ENCODE results near the gene AHNAK2.
"Not testable (repeated sequence)": the region's sequence is repeated elsewhere in the genome, so short reads cannot be mapped to it uniquely, and the experiment has no call there.

Gene AHNAK2

DNA sequence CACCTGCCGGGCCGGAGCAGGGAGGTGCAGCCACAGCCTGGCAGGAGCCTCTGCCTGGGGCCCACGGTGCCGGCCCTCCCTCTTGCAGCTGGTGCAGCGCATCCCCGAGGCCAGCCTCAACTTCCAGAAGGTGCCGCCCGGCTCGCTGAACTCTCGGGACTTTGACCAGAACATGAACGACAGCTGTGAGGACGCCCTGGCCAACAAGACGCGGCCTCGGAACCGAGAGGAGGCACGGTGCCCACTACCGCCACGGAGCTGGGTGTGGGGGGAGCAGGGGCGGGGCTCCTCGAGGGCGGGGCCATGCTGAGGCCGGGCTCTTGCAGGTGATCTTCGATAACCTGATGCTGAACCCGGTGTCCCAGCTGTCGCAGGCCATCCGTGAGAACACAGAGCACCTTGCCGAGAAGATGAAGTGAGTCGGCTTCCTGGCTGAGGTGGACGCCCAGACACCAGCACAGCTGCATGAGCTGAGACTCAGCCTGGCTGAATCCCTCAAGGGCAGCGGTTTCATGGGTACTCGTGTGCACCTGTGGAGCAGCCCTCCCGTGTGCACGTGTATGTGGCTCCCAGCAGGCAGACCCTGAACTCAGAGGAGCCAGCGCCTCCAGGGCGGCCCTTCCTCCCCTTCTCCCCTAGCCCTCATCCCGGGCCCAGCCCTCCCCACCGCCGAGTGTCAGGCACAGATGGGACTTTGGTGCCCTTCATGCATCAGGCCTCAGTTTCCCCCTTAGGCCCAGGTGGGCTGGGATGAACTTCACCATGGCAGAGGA is 84.6 kb downstream of the AHNAK2 start:
- Histone ChIP-seq H3K36me3 (ENCODE audit: insufficient read depth, low read length) (peaks cover 3% of the 10 kb centered on the region; the same call in 1 of the 2 replicates), H3K27me3 (ENCODE audit: insufficient read depth, low read length) (no peaks in the 10 kb centered on the region), H3K9ac (ENCODE audit: low read depth, low read length) (no peak overlapping the region), H3K9me3 (ENCODE audit: insufficient read depth, low read depth, low read length) (no peaks in the 10 kb centered on the region), H3K4me1 (ENCODE audit: insufficient read depth, low read length) (no peaks in the 10 kb centered on the region), H3K4me3 (ENCODE audit: low read length) (no peak overlapping the region), H3K27ac (ENCODE audit: low read depth, low read length) (no peak overlapping the region)
- WGBS: 90% methylated on average over 39 of the region's 39 CpGs

DNA sequence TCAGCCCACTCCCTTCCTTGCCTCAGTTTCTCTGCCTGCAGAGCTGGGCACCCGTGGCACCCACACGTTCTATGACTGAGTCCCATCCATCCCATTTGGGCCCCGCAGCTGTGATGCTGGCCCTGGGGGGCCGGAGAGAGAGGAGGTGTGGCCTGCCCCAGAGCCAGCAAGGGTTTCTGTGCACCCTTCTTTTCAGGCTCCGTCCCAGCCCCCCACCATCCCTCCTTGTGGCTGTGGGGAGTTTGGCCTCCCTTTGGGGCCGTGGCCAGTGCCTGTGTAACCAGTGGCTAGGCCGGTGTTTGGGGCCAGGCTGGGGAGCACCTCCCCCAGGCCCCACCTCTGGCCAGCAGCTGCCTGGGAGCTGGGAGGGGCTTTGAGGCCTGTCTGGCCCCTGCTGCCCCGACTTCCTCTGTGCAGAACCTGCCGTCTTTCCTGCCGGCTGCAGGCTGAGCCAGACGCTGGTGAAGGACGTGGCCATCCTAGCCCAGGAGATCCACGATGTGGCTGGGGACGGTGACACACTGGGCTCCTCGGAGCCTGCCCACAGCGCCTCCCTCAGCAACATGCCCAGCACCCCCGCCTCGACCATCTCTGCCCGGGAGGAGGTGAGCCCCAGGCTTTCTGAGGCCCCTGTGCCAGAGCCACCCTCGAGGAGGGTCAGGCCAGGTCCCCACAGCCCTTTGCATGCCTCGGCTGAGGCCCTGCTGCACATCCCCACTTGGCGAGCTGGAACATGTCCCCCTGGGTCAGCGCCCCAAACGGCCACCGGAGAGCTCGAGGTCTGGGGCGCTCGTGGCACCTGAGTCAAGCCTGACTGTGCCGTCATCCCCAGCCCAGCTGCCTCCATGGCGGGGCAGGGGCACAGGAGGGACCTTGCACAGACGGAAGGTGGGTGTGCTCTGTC is 85.4 kb downstream of the AHNAK2 start:
- Histone ChIP-seq H3K9me3 (ENCODE audit: insufficient read depth, low read depth, low read length) (no peaks in the 10 kb centered on the region), H3K36me3 (ENCODE audit: insufficient read depth, low read length) (peaks cover 7% of the 10 kb centered on the region; the same call in 1 of the 2 replicates), H3K4me3 (ENCODE audit: low read length) (no peak overlapping the region), H3K27ac (ENCODE audit: low read depth, low read length) (no peak overlapping the region), H3K4me1 (ENCODE audit: insufficient read depth, low read length) (no peaks in the 10 kb centered on the region), H3K27me3 (ENCODE audit: insufficient read depth, low read length) (no peaks in the 10 kb centered on the region), H3K9ac (ENCODE audit: low read depth, low read length) (no peak overlapping the region)
- 89% methylated on average over 31 of the region's 31 CpGs for WGBS

DNA sequence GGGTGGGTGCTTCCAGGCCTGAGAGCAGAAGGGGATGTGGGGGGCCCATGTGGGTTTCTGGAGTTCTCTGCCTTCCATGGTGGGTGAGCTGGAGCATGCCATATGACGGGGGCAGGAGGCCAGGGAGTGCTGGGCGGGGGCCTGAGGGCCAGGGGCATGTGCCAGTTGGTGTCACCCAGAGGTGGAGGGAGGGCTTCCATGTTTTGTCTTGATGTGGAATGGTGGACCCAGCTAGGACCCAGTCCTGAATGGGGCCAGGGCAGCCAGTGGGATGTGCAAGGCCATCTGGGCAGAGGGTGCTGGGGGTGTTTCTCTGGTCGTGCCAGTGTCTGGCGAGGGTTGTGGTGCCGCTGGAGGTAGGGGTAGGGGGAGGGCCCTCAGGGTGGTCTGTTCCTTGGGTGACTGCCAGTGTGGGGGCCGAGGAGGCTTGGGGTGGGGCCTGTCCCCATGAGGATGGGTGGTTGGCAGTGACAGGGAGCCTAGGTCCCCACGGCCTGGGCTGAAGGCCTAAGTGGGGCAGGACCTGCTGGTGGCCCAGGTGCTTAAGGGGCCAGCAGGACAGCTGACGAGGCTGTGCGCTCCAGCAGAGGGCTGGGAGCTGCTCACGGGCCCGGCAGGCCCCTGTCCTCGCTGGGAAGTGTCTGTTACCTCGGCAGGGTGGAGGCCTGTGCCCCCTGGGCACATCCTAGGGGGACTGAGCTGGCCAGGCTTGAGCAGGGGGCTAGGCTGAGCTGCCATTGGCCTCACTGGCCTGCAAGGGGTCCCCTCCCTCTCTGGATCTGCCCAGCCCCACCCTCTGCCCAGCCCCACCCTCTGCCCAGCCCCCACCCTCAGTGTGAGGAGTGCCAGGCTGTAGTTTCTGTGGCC is 86.3 kb downstream of the AHNAK2 start:
- no peak overlapping the region for H3K27ac ChIP-seq (ENCODE audit: low read depth, low read length)
- H3K27me3 ChIP-seq (ENCODE audit: insufficient read depth, low read length): no peaks in the 10 kb centered on the region
- peaks cover 10% of the 10 kb centered on the region; the same call in 1 of the 2 replicates for H3K36me3 ChIP-seq (ENCODE audit: insufficient read depth, low read length)
- H3K4me3 ChIP-seq (ENCODE audit: low read length): no peak overlapping the region
- no peaks in the 10 kb centered on the region for H3K9me3 ChIP-seq (ENCODE audit: insufficient read depth, low read depth, low read length)
- 85% methylated on average over 13 of the region's 13 CpGs for WGBS
- no peaks in the 10 kb centered on the region for H3K4me1 ChIP-seq (ENCODE audit: insufficient read depth, low read length)
- H3K9ac ChIP-seq (ENCODE audit: low read depth, low read length): no peak overlapping the region

DNA sequence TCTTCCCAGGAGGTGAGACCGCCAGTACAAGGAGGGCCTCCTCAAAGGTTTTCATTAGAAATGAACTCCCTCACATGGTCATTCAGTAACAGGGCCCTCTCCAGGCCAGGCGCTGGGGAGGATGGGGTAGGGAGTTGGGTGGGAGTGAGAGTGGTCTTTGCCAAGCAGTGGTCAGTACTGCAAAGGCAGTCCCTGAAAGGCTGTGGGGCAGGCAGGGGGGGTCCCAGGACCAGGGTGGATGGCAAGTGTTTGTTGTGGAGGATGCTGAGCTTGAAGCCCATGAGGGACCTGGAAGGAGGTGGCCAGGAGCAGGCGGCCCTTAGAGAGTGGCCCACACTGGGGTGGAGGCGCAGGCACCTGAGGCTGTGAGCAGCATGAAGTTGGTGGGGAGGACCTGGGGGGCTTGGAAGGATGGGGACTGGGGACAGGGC is 87.0 kb downstream of the AHNAK2 start:
- H3K4me3 ChIP-seq (ENCODE audit: low read length): no peak overlapping the region
- H3K9me3 ChIP-seq (ENCODE audit: insufficient read depth, low read depth, low read length): no peaks in the 10 kb centered on the region
- WGBS: 97% methylated on average over 4 of the region's 4 CpGs
- no peak overlapping the region for H3K27ac ChIP-seq (ENCODE audit: low read depth, low read length)
- peaks cover 12% of the 10 kb centered on the region for H3K36me3 ChIP-seq (ENCODE audit: insufficient read depth, low read length)
- no peaks in the 10 kb centered on the region for H3K4me1 ChIP-seq (ENCODE audit: insufficient read depth, low read length)
- H3K9ac ChIP-seq (ENCODE audit: low read depth, low read length): no peak overlapping the region
- no peaks in the 10 kb centered on the region for H3K27me3 ChIP-seq (ENCODE audit: insufficient read depth, low read length)

DNA sequence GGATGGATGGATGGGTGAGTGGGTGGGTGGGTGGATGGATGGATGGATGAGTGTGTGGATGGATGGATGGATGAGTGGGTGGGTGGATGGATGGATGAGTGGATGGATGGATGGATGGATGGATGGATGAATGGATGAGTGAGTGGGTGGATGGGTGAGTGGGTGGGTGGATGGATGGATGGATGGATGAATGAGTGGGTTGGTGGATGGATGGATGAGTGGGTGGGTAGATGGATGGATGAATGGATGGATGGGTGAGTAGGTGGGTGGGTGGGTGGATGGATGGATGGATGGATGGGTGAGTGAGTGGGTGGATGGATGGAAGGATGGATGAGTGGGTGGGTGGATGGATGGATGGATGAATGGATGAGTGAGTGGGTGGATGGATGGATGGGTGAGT is 87.9 kb downstream of the AHNAK2 start:
- peaks cover 15% of the 10 kb centered on the region for H3K36me3 ChIP-seq (ENCODE audit: insufficient read depth, low read length)
- not testable (repeated sequence) for H3K4me3 ChIP-seq (ENCODE audit: low read length); H3K9ac ChIP-seq (ENCODE audit: low read depth, low read length); H3K4me1 ChIP-seq (ENCODE audit: insufficient read depth, low read length); H3K27me3 ChIP-seq (ENCODE audit: insufficient read depth, low read length); H3K9me3 ChIP-seq (ENCODE audit: insufficient read depth, low read depth, low read length); H3K27ac ChIP-seq (ENCODE audit: low read depth, low read length)

DNA sequence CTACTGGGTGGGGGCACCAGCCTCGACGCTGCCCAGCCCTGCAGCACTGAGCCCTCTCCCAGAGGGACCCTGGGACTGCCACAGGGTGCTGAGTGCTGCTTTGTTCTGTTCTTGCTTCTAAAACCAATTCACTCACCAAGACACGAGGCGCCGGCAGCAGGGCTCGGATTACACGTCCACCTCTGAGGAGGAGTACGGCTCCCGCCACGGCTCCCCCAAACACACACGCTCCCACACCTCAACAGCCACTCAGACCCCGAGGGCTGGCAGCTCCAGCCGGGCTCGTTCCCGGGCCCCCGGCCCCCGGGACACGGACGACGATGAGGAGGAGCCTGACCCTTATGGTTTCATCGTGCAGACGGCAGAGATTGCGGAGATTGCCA is 88.8 kb downstream of the AHNAK2 start:
- H3K4me3 ChIP-seq (ENCODE audit: low read length): no peak overlapping the region
- no peaks in the 10 kb centered on the region for H3K4me1 ChIP-seq (ENCODE audit: insufficient read depth, low read length)
- H3K27ac ChIP-seq (ENCODE audit: low read depth, low read length): no peak overlapping the region
- no peak overlapping the region for H3K9ac ChIP-seq (ENCODE audit: low read depth, low read length)
- H3K36me3 ChIP-seq (ENCODE audit: insufficient read depth, low read length): peaks cover 13% of the 10 kb centered on the region
- 92% methylated on average over 23 of the region's 23 CpGs for WGBS
- no peaks in the 10 kb centered on the region for H3K27me3 ChIP-seq (ENCODE audit: insufficient read depth, low read length)
- H3K9me3 ChIP-seq (ENCODE audit: insufficient read depth, low read depth, low read length): no peaks in the 10 kb centered on the region

DNA sequence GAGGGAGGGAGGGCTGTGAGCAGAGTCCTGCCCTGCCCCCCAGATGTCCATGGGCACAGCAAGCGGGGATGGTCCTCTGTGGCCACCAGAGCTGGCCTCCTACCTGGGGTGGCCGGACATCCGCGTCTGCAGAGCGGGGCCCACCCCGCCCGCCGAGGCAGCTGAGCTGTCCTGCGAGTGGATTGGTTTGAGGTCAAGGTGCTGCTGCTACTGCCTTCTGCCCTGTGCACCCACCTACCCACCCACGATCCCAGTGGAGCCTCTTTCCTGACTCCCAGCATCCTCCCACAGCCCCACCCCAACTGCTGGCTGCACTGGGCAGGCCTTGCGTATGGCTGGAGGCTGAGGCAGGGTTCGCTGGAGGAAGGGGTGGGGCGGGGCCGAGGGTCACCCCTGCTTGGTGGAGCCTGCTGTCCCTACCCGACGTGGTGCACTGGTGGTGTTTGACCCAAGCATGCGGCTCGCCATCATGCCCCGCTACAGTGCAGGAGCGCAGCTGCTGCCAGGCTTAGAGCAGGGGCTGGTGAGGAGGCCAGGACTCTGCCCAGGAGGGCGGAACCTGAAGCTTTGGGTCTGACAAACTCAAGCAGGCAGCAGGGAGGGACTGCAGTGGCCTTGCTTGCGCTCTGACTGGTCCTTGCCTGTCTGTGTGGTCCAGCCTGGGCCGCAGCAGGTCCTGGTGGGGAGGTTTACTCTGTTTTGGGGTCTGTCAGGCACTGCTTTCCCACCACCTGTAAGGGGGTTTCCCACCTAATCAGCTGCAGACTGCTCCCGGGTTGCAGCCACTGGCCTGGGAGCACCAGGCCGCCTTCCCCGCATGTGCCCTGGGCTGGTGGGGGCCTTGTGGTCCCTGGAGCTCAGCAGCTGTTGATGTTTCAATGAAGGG is 89.4 kb downstream of the AHNAK2 start:
- H3K9ac ChIP-seq (ENCODE audit: low read depth, low read length): no peak overlapping the region
- peaks cover 12% of the 10 kb centered on the region for H3K36me3 ChIP-seq (ENCODE audit: insufficient read depth, low read length)
- WGBS: 93% methylated on average over 26 of the region's 26 CpGs
- no peaks in the 10 kb centered on the region for H3K27me3 ChIP-seq (ENCODE audit: insufficient read depth, low read length)
- H3K9me3 ChIP-seq (ENCODE audit: insufficient read depth, low read depth, low read length): no peaks in the 10 kb centered on the region
- no peak overlapping the region for H3K27ac ChIP-seq (ENCODE audit: low read depth, low read length)
- H3K4me3 ChIP-seq (ENCODE audit: low read length): no peak overlapping the region
- H3K4me1 ChIP-seq (ENCODE audit: insufficient read depth, low read length): no peaks in the 10 kb centered on the region

DNA sequence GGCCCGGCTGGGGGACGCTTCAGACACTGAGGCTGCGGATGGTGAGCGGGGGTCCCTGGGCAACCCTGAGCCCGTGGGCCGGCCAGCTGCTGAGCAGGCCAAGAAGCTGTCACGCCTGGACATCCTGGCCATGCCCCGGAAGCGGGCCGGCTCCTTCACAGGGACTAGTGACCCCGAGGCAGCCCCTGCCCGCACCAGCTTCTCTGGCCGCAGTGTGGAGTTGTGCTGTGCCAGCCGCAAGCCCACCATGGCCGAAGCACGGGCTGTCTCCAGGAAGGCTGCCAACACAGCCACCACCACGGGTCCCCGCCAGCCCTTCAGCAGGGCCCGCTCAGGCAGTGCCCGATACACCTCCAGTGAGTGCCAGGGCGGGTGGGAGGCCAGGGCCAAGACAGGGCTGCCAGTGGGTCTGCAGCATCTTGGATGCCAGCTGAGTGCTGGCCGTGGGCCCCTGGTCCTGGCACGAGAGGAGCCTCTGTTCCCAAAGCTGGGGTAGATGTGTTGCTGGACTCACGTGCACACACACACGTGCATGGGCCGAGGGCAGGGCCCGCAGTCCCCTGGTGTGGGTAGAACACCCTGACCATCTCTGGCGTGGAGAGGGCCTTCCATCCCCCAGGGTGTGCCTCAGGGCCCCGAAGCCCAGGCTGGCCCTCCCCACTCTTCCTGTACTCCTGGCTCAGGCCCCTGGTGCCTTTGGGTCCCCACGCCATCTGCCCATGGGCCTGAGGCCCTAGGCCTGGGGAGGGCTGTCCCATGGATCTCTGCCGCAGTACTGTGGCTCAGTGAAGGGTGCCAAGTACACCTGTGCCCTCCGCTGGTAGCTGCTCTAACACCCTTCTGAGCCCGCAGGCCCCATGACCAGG is 90.3 kb downstream of the AHNAK2 start:
- Histone ChIP-seq H3K4me1 (ENCODE audit: insufficient read depth, low read length) (no peaks in the 10 kb centered on the region), H3K9me3 (ENCODE audit: insufficient read depth, low read depth, low read length) (no peaks in the 10 kb centered on the region), H3K27me3 (ENCODE audit: insufficient read depth, low read length) (no peaks in the 10 kb centered on the region), H3K36me3 (ENCODE audit: insufficient read depth, low read length) (peaks cover 19% of the 10 kb centered on the region), H3K9ac (ENCODE audit: low read depth, low read length) (no peak overlapping the region), H3K27ac (ENCODE audit: low read depth, low read length) (no peak overlapping the region), H3K4me3 (ENCODE audit: low read length) (no peak overlapping the region)
- WGBS: 95% methylated on average over 33 of the region's 33 CpGs

Data from HUES64 (cell line).